WERI-Rb-1 (cell line): ENCODE data around the gene RFNG.
A peak's percentile ranks its signal among the peaks of the same experiment; 100 is the strongest.

Experiments
- DNase-seq: peaks from one replicate; pipeline ENCODE4 v3.0.0-alpha.2; 2020
- H3K27ac ChIP-seq: fragments of 250-450 bp; sonication (Bioruptor Pico); 2 replicates; pipeline ENCODE4 v1.5.1; 2020; ENCODE audit warnings: mild to moderate bottlenecking, moderate library complexity
- H3K27me3 ChIP-seq: fragments of 250-450 bp; sonication (Bioruptor Pico); 2 replicates; pipeline ENCODE4 v1.5.1; 2021; ENCODE audit warnings: mild to moderate bottlenecking, low read depth, moderate library complexity; ENCODE audit not compliant: insufficient read depth, severe bottlenecking
- H3K36me3 ChIP-seq: fragments of 250-450 bp; sonication (Bioruptor Pico); 2 replicates; pipeline ENCODE4 v1.5.1; 2020; ENCODE audit warnings: mild to moderate bottlenecking, moderate library complexity
- H3K4me3 ChIP-seq: 2 replicates; pipeline ENCODE4 v1.5.1; 2011; ENCODE audit warnings: low read depth, mild to moderate bottlenecking, control low read depth, low read length
- H3K9me3 ChIP-seq: fragments of 250-450 bp; sonication (Bioruptor Pico); 2 replicates; pipeline ENCODE4 v1.5.1; 2021; ENCODE audit warnings: mild to moderate bottlenecking, moderate library complexity; ENCODE audit not compliant: severe bottlenecking
- CTCF ChIP-seq: IDR thresholded peaks from 2 replicates; pipeline ENCODE4 v1.5.1; 2011; ENCODE audit warnings: low read depth, mild to moderate bottlenecking, control low read depth, inconsistent platforms, low read length

Gene RFNG

GRCh38 chr17:82050152-82050760 is 1.4 kb downstream of the RFNG start:
- Histone ChIP-seq H3K27ac (no peak overlapping the region), H3K9me3 (no peaks in the 10 kb centered on the region), H3K4me3 (peak overlapping the region; percentile 71), H3K27me3 (no peaks in the 10 kb centered on the region), H3K36me3 (peaks cover 61% of the 10 kb centered on the region)
- no peak for DNase-seq
- TF ChIP-seq CTCF: no peak

GRCh38 chr17:82049521-82049971 is 2.1 kb downstream of the RFNG start:
- no peak for DNase-seq
- no peaks in the 10 kb centered on the region for H3K9me3 ChIP-seq
- no peak overlapping the region for H3K4me3 ChIP-seq
- no peaks in the 10 kb centered on the region for H3K27me3 ChIP-seq
- TF ChIP-seq CTCF: no peak
- H3K27ac ChIP-seq: no peak overlapping the region
- H3K36me3 ChIP-seq: peaks cover 54% of the 10 kb centered on the region

GRCh38 chr17:82049106-82049505 is 2.5 kb downstream of the RFNG start:
- Histone ChIP-seq H3K36me3 (peaks cover 50% of the 10 kb centered on the region), H3K4me3 (no peak overlapping the region), H3K9me3 (no peaks in the 10 kb centered on the region), H3K27me3 (no peaks in the 10 kb centered on the region), H3K27ac (no peak overlapping the region)
- TF ChIP-seq CTCF: no peak
- DNase-seq: no peak

GRCh38 chr17:82048571-82048971 is 3.0 kb downstream of the RFNG start:
- H3K36me3 ChIP-seq: peaks cover 44% of the 10 kb centered on the region
- no peak for TF ChIP-seq CTCF
- no peak for DNase-seq
- no peak overlapping the region for H3K27ac ChIP-seq
- H3K9me3 ChIP-seq: no peaks in the 10 kb centered on the region
- H3K4me3 ChIP-seq: no peak overlapping the region
- no peaks in the 10 kb centered on the region for H3K27me3 ChIP-seq

GRCh38 chr17:82047914-82048570 is 3.6 kb downstream of the RFNG start:
- TF ChIP-seq CTCF: no peak
- H3K9me3 ChIP-seq: no peaks in the 10 kb centered on the region
- H3K36me3 ChIP-seq: peaks cover 39% of the 10 kb centered on the region
- H3K27ac ChIP-seq: no peak overlapping the region
- H3K4me3 ChIP-seq: no peak overlapping the region
- DNase-seq: no peak
- no peaks in the 10 kb centered on the region for H3K27me3 ChIP-seq
